ENCODE results near the gene ZMYND8.
A peak's percentile ranks its signal among the peaks of the same experiment; 100 is the strongest.
"Not testable (repeated sequence)": the region's sequence is repeated elsewhere in the genome, so short reads cannot be mapped to it uniquely, and the experiment has no call there.

ZMYND8 gene

GRCh38 chr20:47379433-47380150 lies 23.1 kb upstream of the ZMYND8 start:
- peaks cover 25% of the 10 kb centered on the region for H3K4me1 Mint-ChIP-seq (ENCODE audit: low read depth)
- H3K27ac Mint-ChIP-seq, result peak overlapping the region; percentile 73
- peak overlapping the region; percentile 58 for H3K4me3 Mint-ChIP-seq
- H3K27me3 Mint-ChIP-seq (ENCODE audit: low read depth), result no peaks in the 10 kb centered on the region
- no peaks in the 10 kb centered on the region for H3K9me3 Mint-ChIP-seq
- no peaks in the 10 kb centered on the region for H3K36me3 Mint-ChIP-seq (ENCODE audit: low read depth)

- Mint-ChIP-seq H3K27me3 (ENCODE audit: low read depth) (no peaks in the 10 kb centered on the region), H3K4me1 (ENCODE audit: low read depth) (peaks cover 22% of the 10 kb centered on the region), H3K4me3 (no peak overlapping the region), H3K27ac (peak overlapping the region; percentile 31), H3K9me3 (no peaks in the 10 kb centered on the region), H3K36me3 (ENCODE audit: low read depth) (no peaks in the 10 kb centered on the region)
Observed at GRCh38 chr20:47377122-47377722, 20.7 kb upstream of the ZMYND8 start.

GRCh38 chr20:47376096-47376643 lies 19.7 kb upstream of the ZMYND8 start:
- H3K4me1 Mint-ChIP-seq (ENCODE audit: low read depth), result peaks cover 22% of the 10 kb centered on the region
- H3K9me3 Mint-ChIP-seq; H3K4me3 Mint-ChIP-seq; H3K27me3 Mint-ChIP-seq (ENCODE audit: low read depth); H3K27ac Mint-ChIP-seq; H3K36me3 Mint-ChIP-seq (ENCODE audit: low read depth): not testable (repeated sequence)

- H3K27ac Mint-ChIP-seq; H3K4me3 Mint-ChIP-seq; H3K4me1 Mint-ChIP-seq (ENCODE audit: low read depth); H3K9me3 Mint-ChIP-seq; H3K27me3 Mint-ChIP-seq (ENCODE audit: low read depth); H3K36me3 Mint-ChIP-seq (ENCODE audit: low read depth): not testable (repeated sequence)
Observed at GRCh38 chr20:47374121-47374520, 17.6 kb upstream of the ZMYND8 start.

GRCh38 chr20:47373206-47373733 lies 16.8 kb upstream of the ZMYND8 start:
- Mint-ChIP-seq H3K4me1 (ENCODE audit: low read depth) (peaks cover 9% of the 10 kb centered on the region), H3K9me3 (no peaks in the 10 kb centered on the region), H3K27me3 (ENCODE audit: low read depth) (peaks cover 4% of the 10 kb centered on the region), H3K4me3 (no peak overlapping the region), H3K36me3 (ENCODE audit: low read depth) (no peaks in the 10 kb centered on the region), H3K27ac (no peak overlapping the region)

GRCh38 chr20:47370850-47371782 lies 14.6 kb upstream of the ZMYND8 start:
- no peaks in the 10 kb centered on the region for H3K9me3 Mint-ChIP-seq
- no peak overlapping the region for H3K27ac Mint-ChIP-seq
- H3K27me3 Mint-ChIP-seq (ENCODE audit: low read depth), result peaks cover 4% of the 10 kb centered on the region
- H3K4me1 Mint-ChIP-seq (ENCODE audit: low read depth), result peaks cover 6% of the 10 kb centered on the region
- H3K4me3 Mint-ChIP-seq, result no peak overlapping the region
- H3K36me3 Mint-ChIP-seq (ENCODE audit: low read depth), result no peaks in the 10 kb centered on the region

GRCh38 chr20:47370214-47370613 lies 13.7 kb upstream of the ZMYND8 start:
- no peak overlapping the region for H3K27ac Mint-ChIP-seq
- peaks cover 4% of the 10 kb centered on the region for H3K27me3 Mint-ChIP-seq (ENCODE audit: low read depth)
- H3K36me3 Mint-ChIP-seq (ENCODE audit: low read depth), result no peaks in the 10 kb centered on the region

GRCh38 chr20:47368301-47368700 lies 11.8 kb upstream of the ZMYND8 start:
- Mint-ChIP-seq H3K36me3 (ENCODE audit: low read depth) (no peaks in the 10 kb centered on the region), H3K27me3 (ENCODE audit: low read depth) (peaks cover 4% of the 10 kb centered on the region), H3K9me3 (no peaks in the 10 kb centered on the region), H3K4me3 (no peak overlapping the region), H3K27ac (no peak overlapping the region), H3K4me1 (ENCODE audit: low read depth) (peaks cover 11% of the 10 kb centered on the region)

More at GRCh38 chr20:47370214-47370613, 13.7 kb upstream of the ZMYND8 start:
- no peak overlapping the region for H3K4me3 Mint-ChIP-seq
- no peaks in the 10 kb centered on the region for H3K9me3 Mint-ChIP-seq
- peaks cover 8% of the 10 kb centered on the region for H3K4me1 Mint-ChIP-seq (ENCODE audit: low read depth)

GRCh38 chr20:47366301-47366700 lies 9.8 kb upstream of the ZMYND8 start:
- H3K9me3 Mint-ChIP-seq; H3K36me3 Mint-ChIP-seq (ENCODE audit: low read depth); H3K27me3 Mint-ChIP-seq (ENCODE audit: low read depth); H3K4me3 Mint-ChIP-seq; H3K27ac Mint-ChIP-seq: not testable (repeated sequence)
- peaks cover 14% of the 10 kb centered on the region for H3K4me1 Mint-ChIP-seq (ENCODE audit: low read depth)

- peaks cover 4% of the 10 kb centered on the region for H3K27me3 Mint-ChIP-seq (ENCODE audit: low read depth)
Observed at GRCh38 chr20:47365023-47365764, 8.7 kb upstream of the ZMYND8 start.

GRCh38 chr20:47362361-47363219 lies 6.1 kb upstream of the ZMYND8 start:
- H3K36me3 Mint-ChIP-seq (ENCODE audit: low read depth), result no peaks in the 10 kb centered on the region
- H3K27ac Mint-ChIP-seq, result peak overlapping the region; percentile 11
- H3K4me3 Mint-ChIP-seq, result no peak overlapping the region

More at GRCh38 chr20:47365023-47365764, 8.7 kb upstream of the ZMYND8 start:
- no peaks in the 10 kb centered on the region for H3K9me3 Mint-ChIP-seq
- H3K36me3 Mint-ChIP-seq (ENCODE audit: low read depth), result no peaks in the 10 kb centered on the region
- peaks cover 14% of the 10 kb centered on the region for H3K4me1 Mint-ChIP-seq (ENCODE audit: low read depth)
- H3K4me3 Mint-ChIP-seq, result no peak overlapping the region
- H3K27ac Mint-ChIP-seq, result no peak overlapping the region

GRCh38 chr20:47361057-47361915 lies 4.8 kb upstream of the ZMYND8 start:
- Mint-ChIP-seq H3K4me3 (no peak overlapping the region), H3K27me3 (ENCODE audit: low read depth) (no peaks in the 10 kb centered on the region), H3K27ac (peak overlapping the region; percentile 23), H3K36me3 (ENCODE audit: low read depth) (no peaks in the 10 kb centered on the region), H3K4me1 (ENCODE audit: low read depth) (peaks cover 35% of the 10 kb centered on the region), H3K9me3 (no peaks in the 10 kb centered on the region)

More at GRCh38 chr20:47362361-47363219, 6.1 kb upstream of the ZMYND8 start:
- Mint-ChIP-seq H3K9me3 (no peaks in the 10 kb centered on the region), H3K4me1 (ENCODE audit: low read depth) (peaks cover 26% of the 10 kb centered on the region), H3K27me3 (ENCODE audit: low read depth) (no peaks in the 10 kb centered on the region)
